Measurements from ENCODE around the gene PIP4K2A.
A peak's percentile ranks its signal among the peaks of the same experiment; 100 is the strongest.

The PIP4K2A gene

DNA sequence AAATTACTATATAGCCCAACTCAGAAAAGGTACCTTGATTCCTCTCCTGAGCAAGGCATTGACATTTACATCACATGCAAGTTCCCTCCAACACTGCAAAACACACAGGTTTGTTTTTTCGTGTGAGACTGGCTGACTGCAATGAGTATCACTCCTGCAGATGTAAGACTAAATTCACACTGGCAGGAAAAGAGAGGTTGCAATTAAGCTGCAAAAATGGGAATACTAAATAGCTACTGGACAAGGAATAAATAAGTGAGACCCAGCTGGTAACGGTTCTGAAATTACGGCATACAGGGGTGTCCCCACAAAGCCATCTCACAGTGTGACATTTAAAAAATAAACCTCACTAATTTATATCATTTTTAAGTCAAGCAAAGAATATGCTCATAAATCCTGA lies 97.3 kb downstream of the PIP4K2A start:
- DNase-seq = no peak

DNA sequence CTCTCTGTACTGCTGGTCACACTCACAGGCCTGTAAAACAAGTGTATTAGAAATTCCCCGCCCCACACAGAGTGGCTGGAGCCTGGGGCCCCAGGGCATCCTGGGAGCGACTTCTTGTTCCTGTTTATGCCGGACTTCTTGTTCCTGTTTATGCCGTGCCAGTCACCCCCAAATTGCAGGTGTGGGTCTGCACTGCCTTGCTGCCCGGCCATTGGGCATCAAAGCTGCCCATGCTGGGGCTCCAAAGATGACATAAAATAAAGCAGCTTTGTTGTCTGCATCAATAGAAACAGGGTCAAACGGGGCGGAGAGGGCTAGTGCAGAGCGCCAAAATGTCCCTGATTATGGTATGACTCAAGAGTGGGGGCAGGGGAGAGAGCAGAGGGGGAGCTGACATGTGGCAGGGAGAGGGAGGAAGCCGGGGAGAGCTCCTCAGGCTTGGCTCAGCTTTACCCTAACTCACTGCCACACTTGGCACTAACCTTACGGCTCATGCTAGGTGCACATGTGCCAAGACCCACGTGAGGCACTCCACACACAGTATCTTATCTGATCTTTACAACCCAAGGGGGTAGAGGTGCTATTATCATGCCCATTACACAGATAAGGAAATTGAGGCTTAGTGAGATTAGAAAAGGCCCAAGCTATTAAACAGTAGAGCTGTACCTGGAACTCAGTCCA lies 98.4 kb downstream of the PIP4K2A start:
- peak; percentile 35 for DNase-seq

DNA sequence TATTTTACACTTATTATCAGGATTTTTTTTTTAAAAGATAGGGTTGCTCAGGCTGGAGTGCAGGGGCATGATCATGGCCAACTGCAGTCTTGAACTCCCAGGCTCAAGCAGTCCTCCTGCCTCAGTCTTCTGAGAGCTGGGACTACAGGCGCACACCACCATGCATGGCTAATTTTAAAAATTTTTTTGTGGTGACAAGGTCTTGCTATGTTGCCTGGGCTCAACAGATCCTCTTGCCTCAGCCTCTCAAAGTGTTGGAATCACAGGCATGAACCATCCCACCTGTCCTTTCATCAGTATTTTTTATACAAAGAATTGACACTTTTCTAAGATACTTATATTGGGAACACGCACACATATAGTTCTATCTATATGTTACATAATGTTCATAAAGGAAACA lies 99.3 kb downstream of the PIP4K2A start:
- no peak for DNase-seq

DNA sequence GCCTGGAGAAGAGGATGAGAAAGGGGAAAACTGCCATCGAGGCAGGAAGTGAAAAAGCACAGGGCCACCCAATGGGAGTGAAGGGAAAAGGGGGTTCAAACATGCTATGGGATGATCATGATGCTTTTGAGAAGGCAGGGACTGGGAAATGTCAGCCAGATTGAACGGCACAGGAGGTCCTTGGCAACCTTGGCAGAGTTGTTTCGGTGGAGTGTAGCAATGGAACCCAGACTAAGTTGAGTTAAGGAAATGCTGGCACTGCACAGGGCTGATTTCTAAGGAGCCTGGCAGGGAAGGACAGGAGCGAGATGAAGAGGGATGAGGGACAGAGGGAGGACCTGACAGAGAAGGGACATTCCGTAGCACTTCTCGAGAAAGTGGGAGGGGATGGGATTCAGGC lies 101.4 kb downstream of the PIP4K2A start:
- no peak for DNase-seq

DNA sequence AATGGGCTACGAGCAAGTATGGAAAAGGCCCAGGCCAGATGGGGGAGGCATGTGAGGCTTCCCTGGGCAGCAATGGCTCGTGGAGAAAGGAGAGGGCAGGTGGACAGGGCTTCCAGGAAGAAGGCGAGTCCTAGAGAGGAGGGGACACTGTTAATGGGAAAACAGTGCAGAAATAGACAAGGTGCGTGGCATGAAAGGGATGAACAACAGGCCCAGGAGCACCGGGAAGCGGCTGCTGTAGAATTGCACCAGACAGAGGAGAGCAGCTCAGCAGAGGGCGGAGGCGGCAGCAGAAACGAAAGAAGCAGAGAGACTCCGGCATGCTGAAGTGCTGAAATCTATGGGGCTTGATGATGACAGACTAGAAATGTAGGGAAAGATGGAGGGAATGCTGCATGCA lies 102.1 kb downstream of the PIP4K2A start:
- peak; percentile 49 for DNase-seq

DNA sequence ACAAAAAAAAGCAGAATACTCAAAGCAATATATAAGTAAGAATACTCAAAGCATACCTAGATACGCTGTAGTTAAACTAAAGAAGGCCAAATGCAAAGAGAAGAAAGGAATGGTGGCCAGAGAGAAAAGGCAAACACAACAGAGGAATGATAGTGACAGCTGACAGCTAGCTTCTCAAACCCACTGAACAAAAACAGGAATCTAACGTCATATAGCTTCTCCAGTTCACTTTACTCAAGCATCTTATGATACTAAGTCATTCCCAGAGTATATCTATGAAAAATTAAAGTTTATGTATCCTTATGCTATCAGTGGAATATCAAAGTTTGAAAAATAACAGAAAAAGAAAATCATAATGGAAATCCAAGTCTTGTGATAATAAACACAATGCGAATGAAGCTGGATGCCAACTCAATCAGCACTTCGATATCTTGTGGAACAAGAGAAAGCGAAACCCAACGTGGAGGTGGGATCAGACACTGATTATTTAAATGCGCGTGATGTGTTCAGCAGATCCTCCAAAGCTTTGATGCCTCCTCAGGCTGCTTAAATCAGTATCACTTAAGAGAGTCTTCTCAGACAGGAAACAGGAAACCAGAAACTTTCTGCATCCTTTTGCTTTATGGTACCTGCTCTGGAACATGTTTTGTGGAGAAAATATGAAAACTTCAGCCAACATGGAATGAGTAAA lies 102.8 kb downstream of the PIP4K2A start:
- DNase-seq = peak; percentile 44

DNA sequence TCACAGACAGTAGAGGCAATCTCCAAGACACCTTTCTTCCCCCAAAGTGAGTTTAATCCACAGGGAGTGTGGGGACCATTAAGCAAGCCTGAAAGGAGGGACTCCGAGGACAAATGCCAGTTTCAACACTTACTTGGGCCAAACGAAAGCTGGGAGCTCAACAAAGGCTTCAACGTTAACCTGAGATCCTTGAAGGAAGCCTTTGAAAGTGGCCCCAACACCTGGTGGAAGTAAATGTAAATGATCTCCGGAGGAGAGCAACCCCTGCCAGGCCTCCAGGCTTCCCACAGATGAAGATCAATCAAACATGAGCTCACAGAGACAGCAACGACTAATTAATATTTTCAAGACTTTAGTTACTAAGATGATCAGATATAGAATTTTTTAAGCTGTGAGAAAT lies 103.8 kb downstream of the PIP4K2A start:
- DNase-seq = no peak

DNA sequence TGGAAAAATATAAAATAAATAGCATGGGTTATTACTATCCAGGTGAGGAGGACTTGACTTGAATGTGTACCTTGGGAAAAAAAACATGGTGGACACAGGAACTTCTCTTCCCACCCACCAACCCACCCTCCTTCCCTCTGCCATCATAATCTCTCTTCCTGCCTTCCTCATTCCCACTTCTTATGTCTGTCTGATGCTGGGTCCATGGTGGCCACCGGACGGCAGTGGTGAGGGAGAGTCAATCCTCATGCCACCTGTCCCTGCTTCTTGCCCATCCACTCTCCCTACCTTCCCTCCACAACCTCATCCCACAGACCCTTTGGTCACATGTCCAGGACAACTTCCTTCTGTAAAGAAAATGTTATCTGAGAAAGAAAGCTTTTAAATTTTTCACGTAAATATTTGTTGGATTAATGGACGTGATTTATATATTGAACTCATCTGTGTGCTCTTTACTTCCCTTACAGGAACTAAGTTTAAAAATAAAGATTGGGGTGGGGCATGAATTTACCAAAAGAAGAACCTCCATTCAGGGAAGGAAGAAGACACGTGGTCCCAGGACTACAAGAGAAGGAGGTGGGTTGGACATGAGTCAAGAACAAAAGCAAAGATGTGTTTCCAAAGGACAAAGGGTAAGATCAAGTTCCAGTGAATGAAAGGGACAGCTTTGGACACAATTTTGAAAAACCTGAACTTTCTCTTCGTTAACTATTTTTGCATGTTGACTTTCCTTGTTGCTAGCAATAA lies 104.5 kb downstream of the PIP4K2A start:
- DNase-seq = no peak

DNA sequence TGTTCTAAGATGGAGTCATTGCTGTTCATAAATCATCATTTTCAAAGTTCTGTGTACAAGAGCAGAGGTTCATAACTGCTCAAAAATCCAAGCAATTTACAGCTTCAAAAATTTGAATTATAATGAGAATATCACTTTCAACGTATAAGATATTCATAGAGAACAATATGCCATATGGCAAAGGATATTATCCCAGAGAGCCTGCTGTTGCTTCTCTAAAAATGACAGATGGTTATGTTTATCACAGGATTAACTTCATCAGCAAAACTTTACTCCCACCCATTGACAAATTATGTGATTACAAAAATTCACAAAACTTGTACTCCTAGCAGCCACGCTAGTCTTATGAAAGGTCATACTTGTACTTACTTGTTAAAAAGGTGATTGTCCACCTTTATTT lies 105.1 kb downstream of the PIP4K2A start:
- no peak for DNase-seq

DNA sequence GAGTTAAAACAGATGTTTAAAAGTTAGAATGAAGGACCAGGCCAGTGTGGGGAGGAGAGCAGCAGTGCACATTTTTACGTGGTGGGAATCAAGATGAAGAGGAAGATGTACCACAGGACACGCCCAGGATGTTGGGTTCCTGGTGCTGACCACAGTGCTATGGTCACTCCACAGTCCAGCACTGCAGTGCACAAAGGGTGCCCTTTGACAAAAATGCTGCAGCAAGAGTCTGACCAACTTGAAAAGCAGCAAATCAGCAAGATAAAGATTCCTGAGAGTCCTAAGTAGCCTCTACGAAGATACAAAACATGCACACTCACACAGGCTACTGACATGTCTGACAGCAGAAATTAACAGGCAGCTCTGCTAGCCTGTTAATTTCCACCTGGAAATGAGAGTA lies 107.1 kb downstream of the PIP4K2A start:
- DNase-seq = no peak

DNA sequence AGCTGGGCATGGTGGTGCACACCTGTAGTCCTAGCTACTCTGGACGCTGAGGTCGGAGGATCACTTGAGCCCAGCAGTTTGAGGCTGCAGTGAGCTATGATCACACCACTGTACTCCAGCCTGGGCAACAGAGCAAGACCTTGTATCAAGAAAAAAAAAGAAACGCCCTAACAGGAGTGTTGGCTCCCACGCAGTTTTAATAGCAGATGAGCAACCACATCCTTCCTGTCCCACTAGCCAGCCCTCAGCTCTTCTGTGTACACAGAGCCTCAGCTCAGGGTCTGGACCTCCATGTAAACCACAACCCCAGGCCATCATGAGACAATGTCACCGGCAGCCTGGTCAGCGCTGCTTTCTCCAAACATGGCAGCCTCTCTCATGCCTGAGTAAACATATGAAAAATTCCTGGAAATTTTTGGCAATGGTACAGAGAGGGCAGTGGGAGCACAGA lies 108.2 kb downstream of the PIP4K2A start:
- DNase-seq = no peak

DNA sequence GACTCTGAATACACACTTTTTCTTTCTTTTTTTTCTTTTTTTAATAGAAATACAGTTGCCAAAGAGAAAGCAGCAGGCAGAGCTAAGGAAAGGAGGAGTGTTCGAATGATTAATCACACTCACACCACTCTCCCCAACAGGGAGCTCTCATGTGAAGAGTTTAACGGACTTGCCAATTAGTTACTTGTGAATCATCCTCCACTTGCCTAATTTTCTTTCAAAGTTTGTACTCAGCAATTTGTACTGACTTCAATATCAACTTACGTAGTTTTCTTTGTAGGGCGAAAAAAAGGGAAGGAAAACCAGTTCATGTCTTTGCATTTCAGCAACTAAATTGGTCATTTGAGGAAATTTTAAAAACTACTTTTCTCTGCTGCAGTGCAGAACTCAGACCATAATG lies 109.2 kb downstream of the PIP4K2A start:
- DNase-seq = no peak

DNA sequence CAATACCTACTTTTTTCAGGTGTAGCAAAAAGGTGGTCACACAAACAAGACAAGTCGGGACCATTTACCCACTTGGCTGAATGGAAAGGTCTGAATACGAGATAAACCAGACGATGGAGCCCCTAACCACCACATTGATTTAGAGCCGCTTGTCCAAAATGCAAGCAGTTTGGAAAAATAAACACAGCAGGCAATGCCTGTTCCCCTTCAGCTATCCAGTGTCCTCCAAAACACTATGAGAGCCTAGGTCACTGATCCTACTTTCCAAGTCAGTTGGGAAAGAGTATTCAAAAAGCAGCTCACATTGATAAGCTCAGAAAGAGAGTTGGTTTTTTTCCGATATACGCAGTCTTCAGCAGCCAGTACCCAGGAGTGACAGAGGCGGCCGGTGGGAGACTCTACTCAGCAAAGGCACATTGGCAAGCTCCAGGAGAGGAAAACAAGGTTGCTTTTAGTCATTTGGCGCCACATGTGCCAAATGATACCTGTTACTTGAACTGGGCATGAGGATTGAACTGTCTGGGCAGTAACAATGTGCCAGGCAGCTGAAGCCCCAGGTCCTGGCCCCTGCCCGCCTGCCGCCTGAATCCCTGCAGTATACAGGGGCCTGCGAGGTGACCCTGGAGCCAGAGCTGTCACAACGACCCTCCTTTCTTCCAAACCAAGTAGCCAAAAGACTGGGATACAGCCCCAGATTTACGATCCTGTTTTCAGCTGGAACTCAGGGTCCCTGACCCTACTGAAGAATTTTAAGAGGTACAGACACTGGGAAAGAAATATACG lies 109.8 kb downstream of the PIP4K2A start:
- DNase-seq = no peak

DNA sequence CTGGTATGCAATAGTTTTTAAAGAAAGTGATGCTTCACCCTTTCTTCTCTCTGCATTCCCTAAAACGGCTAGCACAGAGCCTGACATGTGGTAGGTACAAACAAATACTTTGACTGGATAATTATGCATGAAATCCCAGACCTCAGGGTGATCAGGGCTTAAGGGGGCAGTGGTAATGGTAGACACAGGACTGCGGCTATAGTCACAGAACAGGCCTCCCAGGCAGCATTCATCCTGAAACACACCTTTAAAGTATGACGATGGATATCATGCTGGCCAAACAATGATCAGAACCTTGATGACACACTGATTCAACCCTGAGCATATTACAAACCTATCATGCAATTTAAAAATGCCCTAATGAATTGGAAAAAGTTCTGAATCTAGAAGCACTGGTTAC lies 110.8 kb downstream of the PIP4K2A start:
- no peak for DNase-seq

DNA sequence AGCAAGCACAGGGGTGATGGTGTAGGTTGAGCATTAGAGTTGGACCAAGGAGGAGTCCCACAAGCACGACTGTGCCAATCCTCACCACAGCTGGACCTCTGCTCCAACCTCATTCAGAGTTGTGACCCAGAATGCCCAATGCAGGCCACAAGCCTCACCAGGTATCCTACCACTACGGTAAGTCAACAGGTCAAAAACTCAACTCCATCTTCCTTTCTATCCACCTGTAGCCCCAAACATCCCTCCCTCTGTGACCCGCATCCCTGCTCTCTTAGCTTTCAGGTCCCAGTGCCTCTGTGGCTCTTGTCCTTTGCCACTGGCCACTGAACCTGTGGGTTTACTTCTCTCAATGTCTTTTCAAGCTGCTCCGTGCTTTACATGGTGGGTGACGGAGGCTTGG lies 112.8 kb downstream of the PIP4K2A start:
- no peak for DNase-seq

DNA sequence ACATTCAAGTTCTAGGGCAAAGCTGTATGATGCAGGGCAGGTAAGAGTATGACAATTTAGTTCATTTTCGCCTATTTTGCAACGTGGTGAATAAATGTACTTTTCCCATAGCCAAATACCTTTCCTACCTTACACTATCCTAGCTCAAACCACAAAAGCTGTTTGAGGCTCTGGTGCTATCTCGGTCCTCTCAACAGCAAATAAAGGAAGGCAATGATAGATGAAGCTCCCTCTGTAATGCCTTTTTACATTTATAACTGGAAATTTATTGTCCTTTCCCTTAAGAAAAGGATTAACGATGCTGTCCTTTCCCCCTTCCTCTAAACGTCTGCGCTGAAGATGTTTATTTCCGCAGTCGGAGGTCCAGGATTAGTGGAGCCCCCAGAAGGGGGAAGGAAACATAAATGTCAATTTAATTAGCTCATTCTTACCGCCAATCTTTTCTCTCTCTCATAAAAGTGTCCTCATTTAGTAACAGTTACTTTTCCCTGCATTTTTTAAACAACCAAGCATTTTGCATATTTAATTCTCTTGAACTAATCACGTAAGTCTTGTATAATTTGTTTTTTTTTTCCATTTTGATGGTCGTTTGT lies 114.6 kb downstream of the PIP4K2A start:
- no peak for DNase-seq

DNA sequence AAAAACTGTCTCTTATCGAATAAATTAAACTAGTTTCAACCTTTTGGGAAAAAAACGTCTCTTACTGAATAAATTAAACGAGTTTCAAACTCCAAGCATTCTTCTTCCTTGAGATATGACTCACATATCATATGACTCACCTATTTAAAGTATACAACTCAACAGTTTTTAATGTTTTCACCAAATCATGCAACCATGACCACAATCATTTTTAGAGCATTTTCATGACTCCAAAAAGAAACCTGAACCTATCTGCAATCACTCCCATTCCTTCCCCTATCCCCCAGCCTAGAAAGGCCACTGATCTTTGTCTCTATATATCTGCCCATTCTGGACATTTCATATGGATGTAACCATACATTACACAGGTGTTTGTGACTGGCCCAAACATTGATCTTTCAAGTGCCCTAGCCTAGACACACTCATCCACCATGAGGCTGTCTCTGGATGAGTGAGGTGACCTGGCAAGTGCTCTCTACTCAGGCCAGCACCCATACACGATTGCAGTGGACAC lies 115.3 kb downstream of the PIP4K2A start:
- no peak for DNase-seq

DNA sequence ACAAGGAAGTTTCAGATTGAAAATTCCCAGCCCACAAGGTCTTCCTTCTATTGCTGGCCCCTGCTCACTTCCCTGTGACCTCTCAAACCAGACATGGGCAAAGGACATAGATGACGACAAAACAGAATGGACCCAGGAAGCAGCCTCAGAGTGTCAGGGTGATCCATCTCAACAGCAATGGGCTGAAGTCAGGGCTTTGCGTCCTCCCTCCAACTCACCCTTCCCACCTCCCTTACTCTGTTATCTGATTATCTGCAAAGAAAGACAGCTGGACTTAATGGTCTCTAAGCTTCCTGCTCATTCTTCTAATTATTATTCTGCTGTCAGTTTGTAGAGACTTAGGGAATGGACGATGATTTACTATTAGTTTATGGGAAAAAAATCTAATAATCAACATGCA lies 115.9 kb downstream of the PIP4K2A start:
- no peak for DNase-seq

DNA sequence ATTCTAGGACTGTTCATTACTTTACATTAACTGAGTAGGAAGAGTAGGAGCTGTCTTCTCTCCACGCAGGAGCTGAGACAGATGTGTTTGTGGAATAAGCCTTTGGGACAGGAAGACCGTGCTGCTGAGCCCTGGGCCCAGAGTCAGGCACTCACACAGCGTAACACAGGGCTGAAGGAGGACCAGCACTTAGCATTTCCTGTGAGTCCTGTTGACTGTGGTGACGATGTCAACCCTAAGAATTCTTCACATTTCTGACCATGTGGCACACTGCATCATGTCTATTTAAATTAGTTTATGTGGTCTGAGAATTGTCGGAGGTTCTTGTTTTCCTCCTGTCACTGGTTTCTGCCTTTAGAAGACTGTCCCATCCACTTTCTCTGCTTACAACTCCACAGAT lies 117.2 kb downstream of the PIP4K2A start:
- no peak for DNase-seq

DNA sequence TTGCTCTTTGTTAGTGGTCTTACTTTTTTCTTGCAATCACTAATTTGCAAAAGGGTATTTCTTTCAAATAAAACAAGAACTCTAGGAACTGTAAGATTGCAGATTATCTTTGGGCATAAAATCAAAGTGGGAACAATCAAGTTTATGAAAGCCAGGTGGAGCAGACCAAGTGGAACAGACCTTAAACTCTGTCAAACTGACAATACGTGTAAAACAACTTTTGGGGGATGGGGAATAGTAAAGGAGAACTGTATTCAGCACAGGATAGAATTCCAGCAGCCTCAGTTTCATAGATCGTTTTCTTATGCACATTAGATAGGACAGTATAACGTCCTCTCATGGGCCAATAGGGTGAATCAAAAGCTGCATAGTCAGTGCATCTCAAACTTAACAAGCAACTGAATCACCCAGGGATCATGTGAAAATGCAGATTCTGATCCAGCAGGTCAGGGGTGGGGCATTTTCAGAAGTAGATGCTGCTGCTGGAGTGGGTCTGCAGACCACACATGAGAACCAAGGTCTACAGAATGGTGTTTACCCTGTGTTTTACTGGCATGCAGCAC lies 120.7 kb downstream of the PIP4K2A start:
- DNase-seq = no peak

DNA sequence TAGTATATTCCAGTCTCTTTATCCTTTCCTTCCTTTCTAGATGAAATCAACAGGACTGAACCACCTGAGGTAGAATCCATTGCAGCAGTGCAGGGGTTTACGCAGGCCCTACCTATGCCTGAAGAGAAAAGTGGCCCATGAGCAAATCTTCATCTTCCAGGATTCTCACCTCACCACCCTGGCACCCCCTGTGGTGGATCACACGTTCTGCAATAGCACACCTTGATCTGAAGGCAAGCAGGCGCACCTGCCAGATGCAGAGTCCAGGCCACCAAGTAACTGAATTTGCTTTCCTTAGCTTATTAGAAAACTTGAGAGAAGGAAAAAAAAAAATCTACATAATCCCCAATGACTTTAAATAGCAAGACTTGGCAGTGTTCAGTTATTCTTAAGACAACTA lies 121.4 kb downstream of the PIP4K2A start:
- no peak for DNase-seq

DNA sequence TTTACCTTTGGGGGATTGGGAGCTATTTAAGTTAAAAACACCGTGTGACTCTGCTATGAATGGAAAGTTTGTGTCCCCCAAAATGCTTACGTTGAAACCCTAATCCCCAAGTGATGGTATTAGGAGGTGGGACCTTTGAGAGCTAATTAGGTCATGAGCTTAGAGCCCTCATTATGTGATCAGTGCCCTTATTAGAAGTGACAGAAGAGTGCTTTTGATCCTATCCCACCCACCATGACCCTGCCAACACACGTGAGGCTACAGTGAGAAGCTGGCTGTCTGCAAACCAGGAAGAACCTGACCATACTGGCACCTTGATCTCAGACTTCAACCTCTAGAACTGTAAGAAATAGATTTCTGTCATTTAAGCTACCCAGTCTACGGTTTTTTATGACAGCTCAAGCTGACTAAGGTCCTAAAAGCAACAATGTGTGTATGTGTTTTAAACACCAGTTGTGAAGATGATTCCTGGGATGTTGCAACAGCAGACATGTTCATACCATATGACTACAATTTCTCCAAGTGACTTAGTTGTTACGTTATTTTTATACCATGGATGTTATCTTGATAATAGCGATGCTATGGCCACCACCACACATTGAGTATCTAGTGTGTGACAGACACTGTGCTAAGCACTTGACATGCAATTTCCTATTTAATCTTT lies 124.4 kb downstream of the PIP4K2A start:
- DNase-seq = no peak
